ENCODE data around the gene SMIM23.

- TF ChIP-seq CTCF (conservative IDR thresholded peaks at IDR 0.05; ENCODE audit: low read depth in 2 of 2), result no peak
- TF ChIP-seq EZH2phosphoT487 (IDR thresholded peaks at IDR 0.05; ENCODE audit: unreplicated experiment), result no peak
- TF ChIP-seq STAT1 (IDR thresholded peaks at IDR 0.05; ENCODE audit: unreplicated experiment), result no peak
- TF ChIP-seq EZH2 (IDR thresholded peaks at IDR 0.05; ENCODE audit: low read depth, unreplicated experiment), result no peak
Observed at GRCh38 chr5:171834461-171834860, 48.8 kb downstream of the SMIM23 start.
